Measurements from ENCODE around the gene LRRC27.
"Not testable (repeated sequence)": the region's sequence is repeated elsewhere in the genome, so short reads cannot be mapped to it uniquely, and the experiment has no call there.

LRRC27 gene

GRCh38 chr10:132331601-132332432, at the start of gene LRRC27:
LRRC27 (plus strand) TSS chr10:132332193; CDS start chr10:132333525, 1,332 bp downstream.
- peak; percentile 93 for DNase-seq (ENCODE audit: low read depth)

GRCh38 chr10:132282667-132283603, 49.1 kb upstream of the LRRC27 start:
- DNase-seq (ENCODE audit: low read depth), result no peak

DNA sequence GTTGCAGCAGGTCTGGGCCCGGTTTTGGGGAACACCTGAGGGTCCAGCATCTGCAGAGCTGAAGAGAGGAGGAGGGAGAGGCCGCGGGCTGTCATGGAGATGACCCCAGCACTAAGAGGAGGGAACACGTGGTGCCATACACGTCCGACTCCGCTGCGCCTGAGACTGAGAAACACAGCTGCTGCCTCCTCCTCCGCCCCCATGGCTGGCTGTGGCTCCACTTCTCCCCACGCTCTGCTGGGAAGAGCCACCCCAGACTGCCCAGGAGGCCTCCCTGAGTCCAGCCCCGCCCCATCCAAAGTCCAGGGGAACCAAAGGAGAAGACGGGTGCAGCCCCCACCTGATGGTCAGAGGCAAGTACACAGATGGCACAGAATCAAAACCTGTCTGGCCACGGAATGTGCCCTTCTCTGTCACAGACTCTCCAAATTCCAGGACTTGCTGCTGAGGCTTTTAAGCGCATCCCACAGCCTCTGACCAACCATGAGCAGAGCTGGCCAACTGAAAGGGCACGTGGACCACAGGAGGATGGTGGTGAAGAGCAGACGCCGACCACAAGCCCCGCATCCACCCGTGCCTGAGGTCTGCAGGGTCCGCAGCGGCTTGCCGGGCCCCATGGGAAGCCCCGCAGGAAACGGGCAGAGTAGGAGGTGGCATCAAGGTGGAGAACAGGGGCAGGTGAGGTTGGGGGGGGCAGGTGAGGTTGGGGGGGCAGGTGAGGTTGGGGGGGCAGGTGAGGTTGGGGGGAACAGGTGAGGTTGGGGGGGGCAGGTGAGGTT, 48.2 kb upstream of the LRRC27 start:
- no peak for DNase-seq (ENCODE audit: low read depth)

DNA sequence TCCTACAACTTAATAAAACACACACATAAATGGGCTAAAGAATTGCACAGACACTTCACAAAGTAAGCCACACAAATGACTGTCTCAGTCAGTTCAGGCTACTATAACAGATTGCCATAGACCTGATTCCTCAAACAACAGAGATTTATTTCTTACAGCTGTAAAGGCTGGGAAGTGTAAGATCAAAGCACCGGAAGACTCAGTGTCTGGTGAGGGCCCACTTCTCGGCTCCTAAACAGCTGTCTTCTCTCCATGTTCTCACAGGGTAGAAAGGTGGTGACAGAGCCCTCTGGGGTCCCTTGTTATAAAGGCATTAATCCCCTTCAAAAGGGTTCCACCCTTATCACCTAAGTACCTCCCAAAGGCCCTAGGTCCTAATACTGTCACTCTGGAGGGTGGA, 42.6 kb upstream of the LRRC27 start:
- DNase-seq (ENCODE audit: low read depth), result no peak

DNA sequence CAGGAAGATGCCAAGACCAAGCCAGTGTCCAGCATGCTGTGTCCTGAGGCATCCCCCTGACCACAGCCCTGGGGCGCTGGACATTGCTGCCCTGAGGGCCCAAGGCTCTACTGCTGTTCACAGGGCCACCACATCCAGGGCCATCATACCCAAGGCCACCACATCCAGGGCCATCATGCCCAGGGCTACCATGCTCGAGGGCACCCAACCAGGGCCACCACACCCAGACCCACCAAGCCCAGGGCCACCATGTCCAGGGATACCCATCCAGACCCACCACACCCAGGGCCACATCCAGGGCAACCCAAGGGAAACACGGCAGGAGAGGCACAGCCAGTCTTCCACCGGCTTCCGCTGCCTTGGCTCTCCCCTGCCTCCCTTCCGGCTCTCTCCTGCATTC, 41.4 kb upstream of the LRRC27 start:
- no peak for DNase-seq (ENCODE audit: low read depth)

DNA sequence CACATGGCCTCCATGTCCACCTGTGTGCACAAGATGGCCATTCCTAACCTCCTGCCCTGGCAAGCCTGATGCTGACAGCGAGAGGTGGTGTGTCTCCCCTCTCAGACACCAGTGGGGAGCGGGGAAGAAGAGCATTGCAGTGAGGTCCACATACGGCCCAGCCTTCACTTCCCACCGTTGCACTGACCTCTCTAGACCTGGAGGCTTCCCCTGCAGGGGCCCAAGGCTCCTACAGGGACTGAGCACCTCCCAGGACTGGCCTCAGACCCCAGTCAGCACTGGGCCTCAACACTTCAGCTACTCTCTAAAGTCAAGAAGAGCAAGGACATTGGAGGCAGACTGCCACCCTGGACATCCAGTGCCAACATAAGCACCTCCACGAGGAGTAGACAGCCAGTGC, 40.2 kb upstream of the LRRC27 start:
- no peak for DNase-seq (ENCODE audit: low read depth)

DNA sequence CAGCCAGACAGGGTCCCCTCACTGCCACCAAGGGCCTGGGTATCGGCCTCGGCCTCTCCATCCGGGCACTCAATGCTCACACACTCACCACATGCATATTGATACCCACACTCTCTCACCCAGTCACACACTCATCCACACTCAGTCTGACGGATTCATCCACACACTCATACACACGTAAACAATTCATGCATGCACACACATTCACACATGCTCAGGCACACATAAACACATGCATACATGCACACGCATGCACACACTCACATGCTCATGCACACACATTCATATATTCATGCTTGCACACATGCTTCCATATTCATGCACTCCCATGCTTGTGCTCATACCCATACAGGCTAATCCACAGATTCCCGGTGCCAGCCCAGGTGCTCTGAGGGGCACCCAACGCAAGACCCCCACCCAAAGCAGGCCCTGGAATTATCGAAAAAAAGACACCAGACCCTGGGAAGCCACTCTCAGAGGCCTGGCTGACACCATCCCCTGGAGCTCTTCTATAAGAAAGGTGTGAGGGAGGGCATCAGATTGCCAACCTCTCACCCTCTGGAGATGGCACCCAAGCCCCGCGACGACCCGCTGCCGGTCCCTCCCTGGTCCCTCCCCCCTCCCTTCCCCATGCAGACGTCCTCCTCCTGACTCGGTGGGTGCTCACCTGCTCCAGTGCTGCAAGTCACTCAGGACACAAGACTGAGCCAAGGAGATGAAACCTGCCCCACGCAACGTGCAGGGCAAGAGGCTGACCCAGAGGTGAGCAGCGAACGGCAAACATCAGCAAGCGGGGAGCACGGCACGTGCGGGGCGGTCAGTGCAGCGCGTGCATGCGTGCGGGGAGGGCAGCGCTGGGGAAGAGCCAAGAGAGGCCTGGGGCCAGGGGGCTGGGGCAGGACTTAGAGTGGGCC, 39.4 kb upstream of the LRRC27 start:
- DNase-seq (ENCODE audit: low read depth), result no peak

GRCh38 chr10:132293201-132293812, 38.7 kb upstream of the LRRC27 start:
- no peak for DNase-seq (ENCODE audit: low read depth)

- no peak for DNase-seq (ENCODE audit: low read depth)
Measured at GRCh38 chr10:132293813-132294520, 38.0 kb upstream of the LRRC27 start.

DNA sequence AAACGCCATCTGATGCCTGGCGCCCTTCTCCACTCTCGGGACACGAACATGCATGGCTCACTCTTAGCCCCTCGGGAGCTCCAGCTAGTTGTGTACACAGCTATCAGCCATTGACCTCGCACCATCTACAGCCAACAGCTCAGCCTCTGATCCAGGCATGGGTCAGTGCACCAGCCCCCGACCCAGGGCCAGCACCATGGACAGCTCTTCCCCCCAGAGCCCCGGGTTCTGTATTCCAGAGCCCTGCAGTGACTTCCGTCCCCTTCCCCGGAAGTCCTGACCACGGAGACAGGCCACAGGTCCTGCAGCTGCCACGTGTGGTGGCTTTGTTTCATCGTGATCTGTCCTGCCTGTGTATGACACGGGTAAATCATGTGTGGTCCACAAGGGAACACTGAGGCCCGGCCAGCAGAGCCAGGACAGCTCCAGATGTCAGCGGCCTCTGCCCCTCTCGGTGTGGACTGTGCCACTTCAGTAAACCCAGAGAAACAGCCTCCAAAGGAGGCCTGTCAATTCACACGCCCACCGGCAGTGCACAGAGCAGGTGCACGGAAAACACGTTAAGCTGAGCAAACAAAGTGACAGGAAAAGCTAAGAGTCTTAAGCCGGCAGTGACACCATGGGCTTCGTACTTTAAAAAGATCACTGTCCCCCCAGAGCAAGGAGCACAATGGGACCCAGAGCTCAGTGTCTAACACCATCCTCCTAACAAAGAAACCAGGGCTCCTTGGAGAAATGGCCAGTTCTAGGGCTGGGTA, 37.3 kb upstream of the LRRC27 start:
- no peak for DNase-seq (ENCODE audit: low read depth)

DNA sequence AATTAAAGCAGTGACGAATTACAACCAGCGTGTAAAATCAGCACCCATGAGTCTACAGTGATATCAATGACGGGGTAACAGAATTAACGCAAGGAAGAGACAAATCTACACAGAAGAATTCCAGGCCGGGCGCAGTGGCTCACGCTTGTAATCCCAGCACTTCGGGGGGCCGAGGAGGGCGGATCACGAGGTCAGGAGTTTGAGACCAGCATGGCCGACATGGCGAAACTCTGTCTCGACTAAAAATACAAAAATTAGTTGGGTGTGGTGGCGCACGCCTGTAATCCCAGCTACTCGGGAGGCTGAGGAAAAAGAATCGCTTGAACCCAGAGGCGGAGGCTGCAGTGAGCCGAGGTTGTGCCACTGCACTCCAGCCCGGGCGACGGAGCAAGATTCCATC, 36.5 kb upstream of the LRRC27 start:
- DNase-seq (ENCODE audit: low read depth), result not testable (repeated sequence)

GRCh38 chr10:132296666-132297443, 35.1 kb upstream of the LRRC27 start:
- DNase-seq (ENCODE audit: low read depth), result no peak

DNA sequence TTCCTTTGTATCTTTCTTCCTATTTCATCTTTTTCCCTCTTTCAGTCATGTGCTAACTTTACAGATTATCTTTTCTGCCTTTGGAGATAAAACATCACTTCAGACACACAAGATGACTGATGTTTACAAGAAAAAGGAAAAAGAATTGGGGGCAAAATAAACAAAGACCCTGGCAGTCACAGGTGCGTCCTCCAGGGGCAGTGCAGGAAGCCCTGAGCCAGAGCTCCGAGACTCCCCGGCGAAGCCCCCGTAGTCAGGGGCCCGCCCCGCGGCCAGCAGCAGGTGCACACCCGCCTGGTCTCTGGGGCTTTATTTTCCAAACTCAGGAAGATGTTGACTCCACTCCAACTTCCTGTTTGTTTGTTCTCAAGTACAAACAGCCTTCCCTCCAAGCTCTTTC, 34.5 kb upstream of the LRRC27 start:
- DNase-seq (ENCODE audit: low read depth), result no peak

GRCh38 chr10:132298038-132298881, 33.7 kb upstream of the LRRC27 start:
- no peak for DNase-seq (ENCODE audit: low read depth)

DNA sequence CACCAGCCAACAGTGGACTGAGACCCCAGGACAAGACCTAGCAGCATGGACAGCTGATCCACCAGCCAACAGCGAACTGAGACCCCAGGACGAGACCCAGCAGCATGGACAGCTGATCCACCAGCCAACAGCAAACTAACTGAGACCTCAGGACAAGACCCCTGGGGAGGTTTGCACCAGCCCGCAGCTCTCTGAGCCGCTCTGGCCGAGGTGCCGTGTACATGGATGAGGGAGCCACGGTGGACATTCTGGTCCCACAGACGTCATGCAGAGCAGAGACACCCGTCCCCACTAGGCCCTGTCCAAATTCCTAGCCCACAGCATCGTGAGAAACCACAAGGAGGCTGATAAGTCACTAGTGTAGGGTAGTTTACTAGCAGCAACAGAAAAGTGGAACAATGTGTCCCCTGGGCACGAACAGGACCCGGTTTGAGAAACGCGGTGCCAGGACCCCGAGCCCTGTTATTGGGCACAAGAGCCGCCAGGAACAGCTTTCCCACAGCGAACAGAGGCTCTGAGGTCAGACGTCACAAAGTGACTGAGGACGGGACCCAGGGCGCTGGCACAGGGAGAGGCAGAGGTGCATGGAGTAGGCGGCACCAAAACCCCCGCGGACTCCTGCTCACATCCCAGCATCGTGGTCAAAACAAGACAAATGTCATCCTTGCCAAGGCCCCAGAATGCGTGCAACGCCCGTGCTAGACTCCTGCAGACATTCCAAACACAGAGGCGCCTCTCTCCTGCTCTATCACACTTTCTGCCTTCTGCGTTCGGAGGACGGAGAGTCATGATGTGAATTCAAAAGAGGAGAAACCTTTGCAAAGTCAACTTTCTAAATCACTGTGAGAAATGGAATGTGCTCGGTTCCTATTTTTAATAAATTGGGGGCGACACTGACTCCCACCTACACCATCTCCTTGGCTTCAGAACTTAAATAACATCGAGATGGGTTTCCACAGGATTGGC, 32.3 kb upstream of the LRRC27 start:
- no peak for DNase-seq (ENCODE audit: low read depth)

GRCh38 chr10:132300582-132300981, 31.4 kb upstream of the LRRC27 start:
- DNase-seq (ENCODE audit: low read depth), result peak; percentile 30

Data from amniotic epithelial cell (primary cell).